WERI-Rb-1 (cell line): ENCODE results near the gene ADGRL2.

Experiments
- DNase-seq: peaks from one replicate; pipeline ENCODE4 v3.0.0-alpha.2; 2020
- H3K27ac ChIP-seq: fragments of 250-450 bp; sonication (Bioruptor Pico); 2 replicates; pipeline ENCODE4 v1.5.1; 2020; ENCODE audit warnings: mild to moderate bottlenecking, moderate library complexity
- H3K27me3 ChIP-seq: fragments of 250-450 bp; sonication (Bioruptor Pico); 2 replicates; pipeline ENCODE4 v1.5.1; 2021; ENCODE audit warnings: mild to moderate bottlenecking, low read depth, moderate library complexity; ENCODE audit not compliant: insufficient read depth, severe bottlenecking
- H3K36me3 ChIP-seq: fragments of 250-450 bp; sonication (Bioruptor Pico); 2 replicates; pipeline ENCODE4 v1.5.1; 2020; ENCODE audit warnings: mild to moderate bottlenecking, moderate library complexity
- H3K4me3 ChIP-seq: 2 replicates; pipeline ENCODE4 v1.5.1; 2011; ENCODE audit warnings: low read depth, mild to moderate bottlenecking, control low read depth, low read length
- H3K9me3 ChIP-seq: fragments of 250-450 bp; sonication (Bioruptor Pico); 2 replicates; pipeline ENCODE4 v1.5.1; 2021; ENCODE audit warnings: mild to moderate bottlenecking, moderate library complexity; ENCODE audit not compliant: severe bottlenecking
- CTCF ChIP-seq: IDR thresholded peaks from 2 replicates; pipeline ENCODE4 v1.5.1; 2011; ENCODE audit warnings: low read depth, mild to moderate bottlenecking, control low read depth, inconsistent platforms, low read length

The ADGRL2 gene

DNA sequence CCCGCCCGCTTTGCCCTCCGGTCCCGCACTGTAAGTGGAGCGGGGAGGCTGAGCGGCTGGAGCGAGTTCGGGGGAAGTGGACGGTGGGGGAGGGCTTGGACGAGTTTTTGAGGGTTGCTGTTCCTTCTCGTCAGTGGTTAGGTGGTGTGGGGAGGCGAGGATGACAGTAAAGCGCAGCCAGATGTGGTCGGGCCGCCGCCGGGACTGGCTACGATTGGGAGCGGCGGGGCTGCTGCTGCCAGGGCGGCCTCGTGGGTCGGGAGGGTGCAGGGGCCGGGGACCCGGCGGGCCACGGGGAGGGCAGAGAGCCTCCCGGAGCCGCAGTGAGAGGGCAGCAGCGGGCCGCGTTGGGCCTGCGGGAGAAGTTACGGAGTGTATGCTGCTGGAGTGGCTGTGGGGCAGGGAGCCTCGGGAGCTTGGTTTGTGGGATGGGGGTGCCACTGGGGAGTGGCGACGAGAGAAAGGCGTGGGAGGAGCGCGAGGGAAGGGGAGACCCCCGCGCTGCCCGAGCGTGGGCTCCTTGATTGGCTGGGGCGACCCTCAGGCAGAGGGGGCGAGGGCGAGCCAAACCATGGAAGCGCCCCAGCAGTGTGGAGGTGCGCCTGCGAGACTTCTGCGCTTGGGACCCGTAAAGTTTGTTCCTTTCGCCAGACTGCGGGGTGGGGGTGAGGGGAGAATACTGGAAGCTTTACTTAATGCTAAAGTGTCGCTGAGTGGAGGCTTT is 2.1 kb downstream of the ADGRL2 start:
- H3K27ac ChIP-seq, result peak overlapping the region; percentile 96
- peak; percentile 49 for DNase-seq

DNA sequence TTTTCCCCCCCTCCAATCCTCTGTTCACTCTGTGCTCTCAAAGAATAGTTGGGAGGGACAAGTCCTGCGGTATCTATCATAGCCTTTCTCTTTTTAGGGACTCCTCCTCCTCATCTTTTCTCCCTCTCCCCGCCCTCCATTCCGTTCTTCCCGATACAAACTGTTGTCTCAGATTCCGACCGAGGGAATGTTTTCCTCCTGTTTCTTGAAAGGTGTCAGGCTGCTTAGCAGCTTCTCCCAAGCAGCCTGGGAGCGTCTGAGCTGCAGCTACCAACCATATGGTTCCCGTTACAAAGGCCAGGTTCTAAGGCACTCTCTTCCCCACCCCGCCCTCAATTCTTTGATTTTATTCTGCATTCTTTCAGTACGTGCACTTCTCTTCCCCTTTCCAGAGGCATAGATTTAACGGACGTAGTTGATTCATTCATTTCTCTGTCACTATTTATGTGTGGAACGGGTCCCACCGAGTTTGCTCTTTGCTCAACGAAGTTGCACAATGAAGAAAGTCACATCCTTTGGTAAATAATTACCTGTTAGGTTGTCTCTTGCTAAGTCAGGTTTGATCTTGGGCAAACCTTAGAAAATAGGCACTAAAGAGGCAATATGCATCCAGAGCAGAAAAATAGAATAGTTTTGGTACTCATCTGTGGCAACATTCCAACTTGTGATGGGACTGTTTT is 2.8 kb downstream of the ADGRL2 start:
- peak; percentile 21 for DNase-seq
- H3K36me3 ChIP-seq, result peaks cover 23% of the 10 kb centered on the region
- peak overlapping the region; percentile 96 for H3K27ac ChIP-seq
- H3K4me3 ChIP-seq, result peak overlapping the region; percentile 98
- TF ChIP-seq CTCF, result no peak
- H3K27me3 ChIP-seq, result no peaks in the 10 kb centered on the region
- no peaks in the 10 kb centered on the region for H3K9me3 ChIP-seq

More for the DNA sequence above, 2.1 kb downstream of the ADGRL2 start:
- Histone ChIP-seq H3K36me3 (peaks cover 23% of the 10 kb centered on the region), H3K27me3 (no peaks in the 10 kb centered on the region), H3K9me3 (no peaks in the 10 kb centered on the region), H3K4me3 (peak overlapping the region; percentile 98)
- no peak for TF ChIP-seq CTCF

DNA sequence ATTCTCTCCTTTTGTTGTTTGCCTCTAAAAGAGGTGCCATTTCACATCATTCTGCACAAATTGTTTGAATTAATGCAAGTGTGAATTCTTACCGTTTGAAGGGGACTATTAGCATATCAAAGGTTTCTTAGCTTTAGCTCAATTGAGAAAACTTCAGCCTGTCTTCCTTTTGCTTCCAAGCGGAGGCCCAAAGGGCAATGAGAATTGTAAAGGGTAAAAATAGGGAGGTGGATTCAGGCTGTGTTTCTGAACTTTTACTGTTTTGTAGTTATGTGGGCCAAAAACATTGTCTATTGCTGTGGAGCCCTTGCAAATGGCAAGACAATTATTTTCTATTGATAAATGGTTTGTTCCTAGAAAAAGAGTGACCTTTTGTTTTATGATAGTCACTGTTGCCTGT is 3.6 kb downstream of the ADGRL2 start:
- Histone ChIP-seq H3K36me3 (peaks cover 23% of the 10 kb centered on the region), H3K9me3 (no peaks in the 10 kb centered on the region), H3K27me3 (no peaks in the 10 kb centered on the region), H3K27ac (peak overlapping the region; percentile 96), H3K4me3 (peak overlapping the region; percentile 98)
- TF ChIP-seq CTCF, result no peak
- DNase-seq, result no peak

GRCh38 chr1:81805537-81806431 is 5.0 kb downstream of the ADGRL2 start:
- no peak for DNase-seq
- TF ChIP-seq CTCF, result no peak
- peak overlapping the region; percentile 98 for H3K4me3 ChIP-seq
- H3K27ac ChIP-seq, result peak overlapping the region; percentile 96
- H3K27me3 ChIP-seq, result no peaks in the 10 kb centered on the region
- H3K36me3 ChIP-seq, result peaks cover 17% of the 10 kb centered on the region
- H3K9me3 ChIP-seq, result no peaks in the 10 kb centered on the region

DNA sequence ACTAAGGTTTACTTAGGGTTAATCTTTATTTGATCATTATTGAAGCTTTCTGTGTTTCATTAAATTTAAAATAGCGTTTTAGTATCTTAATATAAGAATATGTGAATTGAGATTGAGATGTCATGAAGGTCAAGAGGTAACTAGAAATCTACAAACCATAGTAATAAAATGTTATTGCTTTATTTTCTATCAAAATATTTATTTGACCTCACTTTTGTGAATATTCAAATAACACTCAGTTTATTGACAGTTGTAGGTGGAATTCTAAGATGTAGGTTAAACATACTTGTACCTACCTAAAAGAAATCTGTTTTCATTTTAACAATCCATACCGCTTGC is 5.7 kb downstream of the ADGRL2 start:
- Histone ChIP-seq H3K36me3 (peaks cover 16% of the 10 kb centered on the region), H3K9me3 (no peaks in the 10 kb centered on the region), H3K27me3 (no peaks in the 10 kb centered on the region), H3K4me3 (peak overlapping the region; percentile 98), H3K27ac (peak overlapping the region; percentile 96)
- TF ChIP-seq CTCF, result no peak
- no peak for DNase-seq
